ENCODE measurements around the gene CUBN.
"Not testable (repeated sequence)": the region's sequence is repeated elsewhere in the genome, so short reads cannot be mapped to it uniquely, and the experiment has no call there.

Gene CUBN

GRCh38 chr10:17125206-17125893, 4.3 kb downstream of the CUBN start:
- DNase-seq: no peak
- Mint-ChIP-seq H3K36me3 (peaks cover 13 to 22% of the 10 kb centered on the region in 2 donors), H3K27ac (no peak overlapping the region), H3K4me1 (no peaks in the 10 kb centered on the region), H3K27me3 (no peaks in the 10 kb centered on the region), H3K4me3 (no peak overlapping the region), H3K9me3 (no peaks in the 10 kb centered on the region)
- ATAC-seq (replicated peaks): no peak

- peaks cover 13 to 28% of the 10 kb centered on the region in 2 donors for H3K36me3 Mint-ChIP-seq
Measured at GRCh38 chr10:17123961-17124360, 5.7 kb downstream of the CUBN start.

GRCh38 chr10:17122726-17123661, 6.6 kb downstream of the CUBN start:
- ATAC-seq (replicated peaks): no peak
- Mint-ChIP-seq H3K27ac (no peak overlapping the region), H3K9me3 (no peaks in the 10 kb centered on the region)

More at GRCh38 chr10:17123961-17124360, 5.7 kb downstream of the CUBN start:
- ATAC-seq (replicated peaks): no peak
- no peak overlapping the region for H3K27ac Mint-ChIP-seq
- no peak for DNase-seq
- H3K9me3 Mint-ChIP-seq: no peaks in the 10 kb centered on the region
- no peak overlapping the region for H3K4me3 Mint-ChIP-seq
- H3K4me1 Mint-ChIP-seq: no peaks in the 10 kb centered on the region
- H3K27me3 Mint-ChIP-seq: no peaks in the 10 kb centered on the region

GRCh38 chr10:17122052-17122451, 7.6 kb downstream of the CUBN start:
- DNase-seq: no peak
- Mint-ChIP-seq H3K36me3 (peaks cover 12 to 32% of the 10 kb centered on the region in 2 donors), H3K4me1 (no peaks in the 10 kb centered on the region), H3K27me3 (no peaks in the 10 kb centered on the region), H3K27ac (no peak overlapping the region), H3K4me3 (no peak overlapping the region), H3K9me3 (no peaks in the 10 kb centered on the region)
- ATAC-seq (replicated peaks): no peak

More at GRCh38 chr10:17122726-17123661, 6.6 kb downstream of the CUBN start:
- H3K4me1 Mint-ChIP-seq: no peaks in the 10 kb centered on the region
- H3K36me3 Mint-ChIP-seq: peaks cover 13 to 28% of the 10 kb centered on the region in 2 donors
- DNase-seq: no peak
- H3K27me3 Mint-ChIP-seq: no peaks in the 10 kb centered on the region
- no peak overlapping the region for H3K4me3 Mint-ChIP-seq

GRCh38 chr10:17120694-17121093, 8.9 kb downstream of the CUBN start:
- no peak overlapping the region for H3K27ac Mint-ChIP-seq
- no peaks in the 10 kb centered on the region for H3K4me1 Mint-ChIP-seq
- no peaks in the 10 kb centered on the region for H3K9me3 Mint-ChIP-seq
- DNase-seq: no peak
- no peak for ATAC-seq (replicated peaks)
- H3K27me3 Mint-ChIP-seq: no peaks in the 10 kb centered on the region
- no peak overlapping the region for H3K4me3 Mint-ChIP-seq
- H3K36me3 Mint-ChIP-seq: peaks cover 14 to 34% of the 10 kb centered on the region in 2 donors

- ATAC-seq (replicated peaks) (no peak), DNase-seq (no peak)
- H3K4me1 Mint-ChIP-seq: no peaks in the 10 kb centered on the region
- H3K27me3 Mint-ChIP-seq: no peaks in the 10 kb centered on the region
- H3K4me3 Mint-ChIP-seq: no peak overlapping the region
- no peaks in the 10 kb centered on the region for H3K9me3 Mint-ChIP-seq
- no peak overlapping the region for H3K27ac Mint-ChIP-seq
- H3K36me3 Mint-ChIP-seq: peaks cover 14 to 33% of the 10 kb centered on the region in 2 donors
Measured at GRCh38 chr10:17119845-17120244, 9.8 kb downstream of the CUBN start.

GRCh38 chr10:17116193-17116592, 13.4 kb downstream of the CUBN start:
- ATAC-seq (replicated peaks): no peak
- Mint-ChIP-seq H3K27ac (no peak overlapping the region), H3K27me3 (no peaks in the 10 kb centered on the region), H3K9me3 (no peaks in the 10 kb centered on the region), H3K4me3 (no peak overlapping the region), H3K36me3 (peaks cover 9 to 38% of the 10 kb centered on the region in 2 donors), H3K4me1 (no peaks in the 10 kb centered on the region)
- no peak for DNase-seq

- no peaks in the 10 kb centered on the region for H3K27me3 Mint-ChIP-seq
- H3K4me3 Mint-ChIP-seq: no peak overlapping the region
- ATAC-seq (replicated peaks): no peak
- no peak overlapping the region for H3K27ac Mint-ChIP-seq
- DNase-seq: no peak
- no peaks in the 10 kb centered on the region for H3K4me1 Mint-ChIP-seq
- H3K9me3 Mint-ChIP-seq: no peaks in the 10 kb centered on the region
- H3K36me3 Mint-ChIP-seq: peaks cover 6 to 33% of the 10 kb centered on the region in 2 donors
Measured at GRCh38 chr10:17115683-17116082, 13.9 kb downstream of the CUBN start.

GRCh38 chr10:17114878-17115444, 14.7 kb downstream of the CUBN start:
- H3K9me3 Mint-ChIP-seq; H3K4me1 Mint-ChIP-seq; H3K4me3 Mint-ChIP-seq; H3K27ac Mint-ChIP-seq; ATAC-seq (replicated peaks); H3K27me3 Mint-ChIP-seq; DNase-seq: not testable (repeated sequence)
- peaks cover 5 to 29% of the 10 kb centered on the region in 2 donors for H3K36me3 Mint-ChIP-seq

- H3K4me1 Mint-ChIP-seq: no peaks in the 10 kb centered on the region
- peaks cover 11 to 29% of the 10 kb centered on the region in 2 donors for H3K36me3 Mint-ChIP-seq
- ATAC-seq (replicated peaks) (no peak), DNase-seq (no peak)
- no peak overlapping the region for H3K4me3 Mint-ChIP-seq
- H3K27me3 Mint-ChIP-seq: no peaks in the 10 kb centered on the region
- no peak overlapping the region for H3K27ac Mint-ChIP-seq
- no peaks in the 10 kb centered on the region for H3K9me3 Mint-ChIP-seq
Measured at GRCh38 chr10:17113889-17114540, 15.6 kb downstream of the CUBN start.

GRCh38 chr10:17113346-17113745, 16.3 kb downstream of the CUBN start:
- Mint-ChIP-seq H3K4me3 (no peak overlapping the region), H3K27me3 (no peaks in the 10 kb centered on the region), H3K4me1 (no peaks in the 10 kb centered on the region), H3K9me3 (no peaks in the 10 kb centered on the region), H3K36me3 (peaks cover 11 to 29% of the 10 kb centered on the region in 2 donors), H3K27ac (no peak overlapping the region)
- DNase-seq (no peak), ATAC-seq (replicated peaks) (no peak)

GRCh38 chr10:17112566-17112965, 17.0 kb downstream of the CUBN start:
- no peak for ATAC-seq (replicated peaks)
- no peak for DNase-seq
- H3K36me3 Mint-ChIP-seq: peaks cover 11 to 26% of the 10 kb centered on the region in 2 donors

GRCh38 chr10:17109475-17110207, 20.0 kb downstream of the CUBN start:
- ATAC-seq (replicated peaks) (peak; percentile 27 to 46), DNase-seq (no peak)
- Mint-ChIP-seq H3K27ac (no peak overlapping the region), H3K27me3 (no peaks in the 10 kb centered on the region), H3K4me3 (no peak overlapping the region), H3K36me3 (peaks cover 8 to 18% of the 10 kb centered on the region in 2 donors), H3K4me1 (no peaks in the 10 kb centered on the region), H3K9me3 (no peaks in the 10 kb centered on the region)

More at GRCh38 chr10:17112566-17112965, 17.0 kb downstream of the CUBN start:
- H3K4me3 Mint-ChIP-seq: no peak overlapping the region
- H3K27me3 Mint-ChIP-seq: no peaks in the 10 kb centered on the region
- H3K27ac Mint-ChIP-seq: no peak overlapping the region
- no peaks in the 10 kb centered on the region for H3K4me1 Mint-ChIP-seq
- H3K9me3 Mint-ChIP-seq: no peaks in the 10 kb centered on the region
